Measurements from ENCODE around the gene ZBTB8OS. TPM values are rescaled to one million over a fixed set of nuclear protein-coding genes. Genes with fewer than 3 reads are reported as not detected.

The ZBTB8OS gene
- total and polyA plus RNA-seq, 9 of the 15 experiments (the other 6 are each of a cell fraction or from before 2014, with no cell fraction given), result 54.8 to 230 (median 107) TPM

DNA sequence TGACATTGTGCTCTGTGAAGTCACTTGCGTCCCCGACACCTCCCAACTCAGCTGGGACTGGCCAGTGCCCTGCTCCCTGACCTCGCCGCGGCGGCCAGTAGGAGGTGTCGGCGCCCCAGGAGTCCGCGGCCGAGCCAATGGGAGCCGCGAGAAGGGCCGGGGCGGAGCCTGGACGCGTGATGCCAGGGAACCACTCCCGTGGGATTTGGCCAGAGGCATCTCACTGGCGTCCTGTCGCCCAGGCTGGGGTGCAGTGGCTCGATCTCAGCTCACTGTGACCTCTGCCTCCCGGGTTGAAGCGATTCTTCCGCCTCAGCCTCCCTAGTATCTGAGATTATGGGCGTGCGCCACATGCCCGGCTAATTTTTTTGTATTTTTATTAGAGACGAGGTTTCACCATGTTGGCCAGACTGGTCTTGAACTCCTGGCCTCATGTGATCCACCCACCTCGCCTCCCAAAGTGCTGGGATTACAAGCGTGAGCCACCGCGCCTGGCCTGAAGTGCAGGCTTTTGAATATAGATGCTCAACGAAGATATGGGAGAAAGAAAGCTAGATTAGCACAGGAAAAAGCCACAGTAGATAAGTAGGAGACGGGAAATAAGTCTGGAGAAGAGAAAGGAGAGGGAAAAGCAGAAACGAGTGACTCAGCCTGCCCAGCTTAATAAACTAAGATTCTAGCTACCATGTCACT is 38.0 kb downstream of the ZBTB8OS start (continued):
- TF ChIP-seq, protein P1, sequence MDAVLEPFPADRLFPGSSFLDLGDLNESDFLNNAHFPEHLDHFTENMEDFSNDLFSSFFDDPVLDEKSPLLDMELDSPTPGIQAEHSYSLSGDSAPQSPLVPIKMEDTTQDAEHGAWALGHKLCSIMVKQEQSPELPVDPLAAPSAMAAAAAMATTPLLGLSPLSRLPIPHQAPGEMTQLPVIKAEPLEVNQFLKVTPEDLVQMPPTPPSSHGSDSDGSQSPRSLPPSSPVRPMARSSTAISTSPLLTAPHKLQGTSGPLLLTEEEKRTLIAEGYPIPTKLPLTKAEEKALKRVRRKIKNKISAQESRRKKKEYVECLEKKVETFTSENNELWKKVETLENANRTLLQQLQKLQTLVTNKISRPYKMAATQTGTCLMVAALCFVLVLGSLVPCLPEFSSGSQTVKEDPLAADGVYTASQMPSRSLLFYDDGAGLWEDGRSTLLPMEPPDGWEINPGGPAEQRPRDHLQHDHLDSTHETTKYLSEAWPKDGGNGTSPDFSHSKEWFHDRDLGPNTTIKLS (IDR thresholded peaks at IDR 0.05; ENCODE audit: borderline replicate concordance, low read depth), result no peak
- TF ChIP-seq THAP12 (CRISPR knock-in tag; IDR thresholded peaks at IDR 0.05) (no peak), NFYB (IDR thresholded peaks at IDR 0.05; ENCODE audit: extremely low read depth, insufficient read length) (peak; percentile 48), ZFPM2 (CRISPR knock-in tag; IDR thresholded peaks at IDR 0.05) (no peak), ZNF444 (CRISPR knock-in tag; IDR thresholded peaks at IDR 0.05) (no peak), HNRNPL (IDR thresholded peaks at IDR 0.05; ENCODE audit: low read depth, low read length) (no peak), ZNF316 (IDR thresholded peaks at IDR 0.05) (no peak), TARDBP (IDR thresholded peaks at IDR 0.05) (no peak), MECOM (CRISPR knock-in tag; IDR thresholded peaks at IDR 0.05) (0 out of 2 replicates have a peak, but pooled peaks have one; percentile 11), CHD7 (IDR thresholded peaks at IDR 0.05; ENCODE audit: low read depth, low read length) (no peak), MYBL2 (IDR thresholded peaks at IDR 0.05; ENCODE audit: low read depth) (no peak), MYBL2 (CRISPR knock-in tag; IDR thresholded peaks at IDR 0.05; ENCODE audit: borderline replicate concordance) (no peak)
